H9 (cell line): ENCODE measurements around the gene PI3. TPM values are rescaled to one million over a fixed set of nuclear protein-coding genes. Genes with fewer than 3 reads are reported as not detected.

Source experiments
- DNase-seq: peaks from one replicate; pipeline ENCODE4 v3.0.0-alpha.2; 2017
- H2AFZ ChIP-seq: one replicate; pipeline ENCODE4 v1.6.1; 2013; ENCODE audit warnings: mild to moderate bottlenecking, low read length, control low read depth, moderate library complexity
- H2AK5ac ChIP-seq: 2 replicates; pipeline ENCODE4 v1.6.1; 2013; ENCODE audit warnings: low read length, control low read depth, mixed read lengths; ENCODE audit not compliant: insufficient read length
- H2BK120ac ChIP-seq: one replicate; pipeline ENCODE4 v1.6.1; 2013; ENCODE audit warnings: low read depth, mild to moderate bottlenecking, low read length, control low read depth, inconsistent platforms; ENCODE audit not compliant: poor library complexity, severe bottlenecking
- H2BK12ac ChIP-seq: 2 replicates; pipeline ENCODE4 v1.6.1; 2013; ENCODE audit warnings: low read length, control low read depth, mixed read lengths, low read depth; ENCODE audit not compliant: insufficient read length
- H2BK15ac ChIP-seq: 2 replicates; pipeline ENCODE4 v1.6.1; 2013; ENCODE audit warnings: low read depth, low read length, control low read depth
- H2BK20ac ChIP-seq: one replicate; pipeline ENCODE4 v1.6.1; 2013; ENCODE audit warnings: low read depth, mild to moderate bottlenecking, low read length, control low read depth, inconsistent platforms; ENCODE audit not compliant: poor library complexity, severe bottlenecking
- H2BK5ac ChIP-seq: 2 replicates; pipeline ENCODE4 v1.6.1; 2013; ENCODE audit warnings: low read length, control low read depth, mixed read lengths; ENCODE audit not compliant: insufficient read length
- H3K14ac ChIP-seq: 2 replicates; pipeline ENCODE4 v1.6.1; 2013; ENCODE audit warnings: low read length, control low read depth; ENCODE audit not compliant: insufficient read depth
- H3K18ac ChIP-seq: 2 replicates; pipeline ENCODE4 v1.6.1; 2013; ENCODE audit warnings: low read depth, mild to moderate bottlenecking, mixed read lengths, low read length, control low read depth; ENCODE audit not compliant: insufficient read length
- H3K23ac ChIP-seq: 2 replicates; pipeline ENCODE4 v1.6.1; 2013; ENCODE audit warnings: low read length, control low read depth, mixed read lengths, low read depth; ENCODE audit not compliant: insufficient read length
- H3K23me2 ChIP-seq: 2 replicates; pipeline ENCODE4 v1.6.1; 2013; ENCODE audit warnings: low read depth, mild to moderate bottlenecking, mixed read lengths, low read length, control low read depth; ENCODE audit not compliant: insufficient read length, poor library complexity, severe bottlenecking
- H3K27ac ChIP-seq: 2 replicates; pipeline ENCODE4 v1.5.1; 2013; ENCODE audit warnings: low read length, control low read depth, mixed read lengths, low read depth; ENCODE audit not compliant: insufficient read length
- H3K27me3 ChIP-seq: 2 replicates; pipeline ENCODE4 v1.6.1; 2013; ENCODE audit warnings: low read length, control low read depth, inconsistent platforms; ENCODE audit not compliant: insufficient read depth
- H3K4ac ChIP-seq: 2 replicates; pipeline ENCODE4 v1.6.1; 2013; ENCODE audit warnings: low read depth, mild to moderate bottlenecking, control low read depth, inconsistent platforms, low read length, moderate library complexity
- H3K4me1 ChIP-seq: 2 replicates; pipeline ENCODE4 v1.6.1; 2013; ENCODE audit warnings: low read length, control low read depth, inconsistent platforms; ENCODE audit not compliant: insufficient read depth
- H3K4me2 ChIP-seq: 2 replicates; pipeline ENCODE4 v1.6.1; 2013; ENCODE audit warnings: low read length, control low read depth, mixed read lengths; ENCODE audit not compliant: insufficient read length, insufficient read depth
- H3K56ac ChIP-seq: 2 replicates; pipeline ENCODE4 v1.6.1; 2013; ENCODE audit warnings: low read depth, mild to moderate bottlenecking, mixed read lengths, low read length, control low read depth; ENCODE audit not compliant: insufficient read length
- H3K79me1 ChIP-seq: 2 replicates; pipeline ENCODE4 v1.6.1; 2013; ENCODE audit warnings: low read depth, mild to moderate bottlenecking, moderate library complexity, low read length, control low read depth, inconsistent platforms; ENCODE audit not compliant: insufficient read depth, poor library complexity, severe bottlenecking
- H3K79me2 ChIP-seq: 2 replicates; pipeline ENCODE4 v1.6.1; 2013; ENCODE audit warnings: low read length, control low read depth, inconsistent platforms; ENCODE audit not compliant: insufficient read depth
- H3K9ac ChIP-seq: 2 replicates; pipeline ENCODE4 v1.6.1; 2013; ENCODE audit warnings: low read length, control low read depth, mixed read lengths; ENCODE audit not compliant: insufficient read length; ENCODE audit errors: extremely low read depth
- H3K9me3 ChIP-seq: one replicate; pipeline ENCODE4 v1.6.1; 2013; ENCODE audit warnings: low read depth, low read length, inconsistent platforms; ENCODE audit not compliant: control insufficient read depth
- H3T11ph ChIP-seq: one replicate; pipeline ENCODE4 v1.6.1; 2013; ENCODE audit warnings: mild to moderate bottlenecking, low read length, control low read depth, inconsistent platforms
- H4K20me1 ChIP-seq: one replicate; pipeline ENCODE4 v1.6.1; 2013; ENCODE audit not compliant: control insufficient read depth, insufficient read length, insufficient read depth
- H4K5ac ChIP-seq: 2 replicates; pipeline ENCODE4 v1.6.1; 2013; ENCODE audit warnings: low read depth, mild to moderate bottlenecking, mixed read lengths, low read length, control low read depth; ENCODE audit not compliant: insufficient read length
- H4K8ac ChIP-seq: replicated peaks from 2 replicates; pipeline ENCODE4 v1.6.1; 2013; ENCODE audit warnings: low read length, control low read depth, mixed read lengths, low read depth; ENCODE audit not compliant: insufficient read length
- H4K91ac ChIP-seq: 2 replicates; pipeline ENCODE4 v1.6.1; 2013; ENCODE audit warnings: low read depth, mild to moderate bottlenecking, moderate library complexity, mixed read lengths, low read length, control low read depth; ENCODE audit not compliant: insufficient read length
- H3K27ac Mint-ChIP-seq, 3 experiments: 2 replicates in 2 of 3; 3 replicates in 1 of 3; pipeline ENCODE4 v1.8.0; 2020 to 2021; ENCODE audit warnings: mixed read lengths in 3 of 3, mild to moderate bottlenecking in 1 of 3, moderate library complexity in 1 of 3
- H3K27me3 Mint-ChIP-seq: 2 replicates; pipeline ENCODE4 v1.8.0; 2021; ENCODE audit warnings: low read depth, mild to moderate bottlenecking, moderate library complexity, mixed read lengths
- H3K36me3 Mint-ChIP-seq, 3 experiments: 2 replicates in 2 of 3; 3 replicates in 1 of 3; pipeline ENCODE4 v1.8.0; 2020 to 2021; ENCODE audit warnings: low read depth in 3 of 3, mixed read lengths in 3 of 3; ENCODE audit not compliant: insufficient read depth in 1 of 3
- H3K4me1 Mint-ChIP-seq, 2 experiments: 2 replicates each; pipeline ENCODE4 v1.8.0; 2020; ENCODE audit warnings: mixed read lengths in 2 of 2
- H3K4me3 Mint-ChIP-seq, 2 experiments: 2 replicates in 1 of 2; 3 replicates in 1 of 2; pipeline ENCODE4 v1.8.0; 2020 to 2021; ENCODE audit warnings: mild to moderate bottlenecking in 2 of 2, mixed read lengths in 2 of 2, moderate library complexity in 1 of 2
- H3K9me3 Mint-ChIP-seq, 2 experiments: 2 replicates in 1 of 2; 3 replicates in 1 of 2; pipeline ENCODE4 v1.8.0; 2020; ENCODE audit warnings: mild to moderate bottlenecking in 2 of 2, mixed read lengths in 2 of 2, moderate library complexity in 1 of 2
- WGBS: extraction: QIAGEN DNeasy Blood & Tissue Kit; methylation state at CpG from one replicate; pipeline ENCODE4 v1.1.7; 2013; ENCODE audit warnings: missing lambda C conversion rate, low lambda C conversion rate, mixed read lengths; ENCODE audit not compliant: insufficient read length; ENCODE audit errors: extremely low coverage; 5-methylcytosine and 5-hydroxymethylcytosine counted together
- total RNA-seq: library from RNA; stranded (reverse); gene quantifications from 2 replicates; pipeline ENCODE4 v1.2.1, GENCODE V29; 2021
- TF ChIP-seq, protein P1 (sequence below): fragments of 200-600 bp; sonication (generic); conservative IDR thresholded peaks from 3 replicates; pipeline ENCODE4 v1.8.0; 2021; ENCODE audit warnings: antibody characterized with exemption, mild to moderate bottlenecking

PI3 gene
- total RNA-seq, 1 experiment from 2014 or later = not detected

GRCh38 chr20:45206725-45207124, 32.0 kb downstream of the PI3 start, which contains the start of gene SEMG1:
Gene SEMG1 (plus strand): TSS chr20:45207033. CDS start chr20:45207054, 21 bp downstream.
- no peak within 1 kb of the TSS for H4K5ac ChIP-seq
- WGBS = no CpG with 5 or more reads among the region's 1 CpG
- H3K14ac ChIP-seq = no peak within 1 kb of the TSS
- no peaks in the 10 kb centered on the region for H3K9me3 ChIP-seq
- no peak within 1 kb of the TSS for H3K56ac ChIP-seq
- DNase-seq = peak; percentile 24
- Mint-ChIP-seq H3K9me3 (no peaks in the 10 kb centered on the region; a peak in 1 of 5 replicates), H3K27ac (no peak within 1 kb of the TSS), H3K4me3 (no peak within 1 kb of the TSS), H3K27me3 (peaks cover 6% of the 10 kb centered on the region), H3K4me1 (peaks cover 28 to 36% of the 10 kb centered on the region in 2 experiments), H3K36me3 (peaks cover 0 to 2% (median 0%) of the 10 kb centered on the region in 3 experiments; a peak in 1 of 7 replicates)
- no peaks in the 10 kb centered on the region for H4K20me1 ChIP-seq
- H3K18ac ChIP-seq = no peak within 1 kb of the TSS
- no peak within 1 kb of the TSS for H3K9ac ChIP-seq
- no peak within 1 kb of the TSS for H3K27ac ChIP-seq
- H3T11ph ChIP-seq = no peak within 1 kb of the TSS
- no peaks in the 10 kb centered on the region for H3K79me1 ChIP-seq
- H3K4ac ChIP-seq = no peak within 1 kb of the TSS
- TF ChIP-seq, protein P1, sequence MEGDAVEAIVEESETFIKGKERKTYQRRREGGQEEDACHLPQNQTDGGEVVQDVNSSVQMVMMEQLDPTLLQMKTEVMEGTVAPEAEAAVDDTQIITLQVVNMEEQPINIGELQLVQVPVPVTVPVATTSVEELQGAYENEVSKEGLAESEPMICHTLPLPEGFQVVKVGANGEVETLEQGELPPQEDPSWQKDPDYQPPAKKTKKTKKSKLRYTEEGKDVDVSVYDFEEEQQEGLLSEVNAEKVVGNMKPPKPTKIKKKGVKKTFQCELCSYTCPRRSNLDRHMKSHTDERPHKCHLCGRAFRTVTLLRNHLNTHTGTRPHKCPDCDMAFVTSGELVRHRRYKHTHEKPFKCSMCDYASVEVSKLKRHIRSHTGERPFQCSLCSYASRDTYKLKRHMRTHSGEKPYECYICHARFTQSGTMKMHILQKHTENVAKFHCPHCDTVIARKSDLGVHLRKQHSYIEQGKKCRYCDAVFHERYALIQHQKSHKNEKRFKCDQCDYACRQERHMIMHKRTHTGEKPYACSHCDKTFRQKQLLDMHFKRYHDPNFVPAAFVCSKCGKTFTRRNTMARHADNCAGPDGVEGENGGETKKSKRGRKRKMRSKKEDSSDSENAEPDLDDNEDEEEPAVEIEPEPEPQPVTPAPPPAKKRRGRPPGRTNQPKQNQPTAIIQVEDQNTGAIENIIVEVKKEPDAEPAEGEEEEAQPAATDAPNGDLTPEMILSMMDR = no peak
- no peaks in the 10 kb centered on the region for H3K27me3 ChIP-seq
- H2BK5ac ChIP-seq = no peak within 1 kb of the TSS
- H3K23ac ChIP-seq = no peak within 1 kb of the TSS
- H2BK20ac ChIP-seq = no peak within 1 kb of the TSS
- H2AK5ac ChIP-seq = no peak within 1 kb of the TSS
- H2AFZ ChIP-seq = no peak within 1 kb of the TSS
- H3K23me2 ChIP-seq = no peaks in the 10 kb centered on the region
- H3K4me2 ChIP-seq = peak within 1 kb of the TSS; percentile 19
- H3K79me2 ChIP-seq = no peaks in the 10 kb centered on the region
- no peak within 1 kb of the TSS for H4K91ac ChIP-seq
- H2BK12ac ChIP-seq = no peak within 1 kb of the TSS
- H4K8ac ChIP-seq = no peak within 1 kb of the TSS
- H3K4me1 ChIP-seq = peaks cover 8% of the 10 kb centered on the region; the same call in 1 of the 2 replicates
- H2BK15ac ChIP-seq = no peak within 1 kb of the TSS
- no peak within 1 kb of the TSS for H2BK120ac ChIP-seq
